Ishikawa (cell line): ENCODE data around the gene TMEM108.

ENCODE experiments used
- CEBPB ChIP-seq: IDR thresholded peaks from 2 replicates; pipeline ENCODE4 v1.6.1; 2012
- CREB1 ChIP-seq: IDR thresholded peaks from 2 replicates; pipeline ENCODE4 v1.6.1; 2012; ENCODE audit warnings: low read depth
- EGR1 ChIP-seq: IDR thresholded peaks from 2 replicates; pipeline ENCODE4 v1.6.1; 2012
- EP300 ChIP-seq: IDR thresholded peaks from 2 replicates; pipeline ENCODE4 v1.6.1; 2012; ENCODE audit warnings: borderline replicate concordance
- FOXM1 ChIP-seq: IDR thresholded peaks from 2 replicates; pipeline ENCODE4 v1.6.1; 2012; ENCODE audit warnings: low read depth, borderline replicate concordance
- MAX ChIP-seq: IDR thresholded peaks from 2 replicates; pipeline ENCODE4 v1.6.1; 2012
- NFIC ChIP-seq: IDR thresholded peaks from 2 replicates; pipeline ENCODE4 v1.6.1; 2012
- RAD21 ChIP-seq: IDR thresholded peaks from 2 replicates; pipeline ENCODE4 v1.6.1; 2012; ENCODE audit warnings: low read depth
- REST ChIP-seq: IDR thresholded peaks from 2 replicates; pipeline ENCODE4 v1.6.1; 2012; ENCODE audit warnings: low read depth, mild to moderate bottlenecking
- TAF1 ChIP-seq: IDR thresholded peaks from 2 replicates; pipeline ENCODE4 v1.6.1; 2012; ENCODE audit warnings: low read depth, mild to moderate bottlenecking
- TCF12 ChIP-seq: IDR thresholded peaks from 2 replicates; pipeline ENCODE4 v1.6.1; 2012; ENCODE audit warnings: low read depth
- TEAD4 ChIP-seq: IDR thresholded peaks from 2 replicates; pipeline ENCODE4 v1.6.1; 2012
- USF1 ChIP-seq: IDR thresholded peaks from 2 replicates; pipeline ENCODE4 v1.6.1; 2012
- YY1 ChIP-seq: IDR thresholded peaks from 2 replicates; pipeline ENCODE4 v1.6.1; 2012; ENCODE audit warnings: low read depth
- ZBTB7A ChIP-seq: IDR thresholded peaks from 2 replicates; pipeline ENCODE4 v1.6.1; 2012; ENCODE audit warnings: low read depth

The TMEM108 gene

GRCh38 chr3:133330065-133330464 is 291.9 kb downstream of the TMEM108 start:
- TF ChIP-seq FOXM1: no peak
- TF ChIP-seq RAD21: no peak
- no peak for TF ChIP-seq TAF1
- TF ChIP-seq ZBTB7A: no peak
- no peak for TF ChIP-seq EP300
- no peak for TF ChIP-seq TEAD4
- no peak for TF ChIP-seq TCF12
- no peak for TF ChIP-seq YY1

GRCh38 chr3:133330522-133330921 is 292.3 kb downstream of the TMEM108 start:
- no peak for TF ChIP-seq TCF12
- no peak for TF ChIP-seq REST
- TF ChIP-seq CEBPB: no peak
- TF ChIP-seq YY1: no peak
- TF ChIP-seq TEAD4: no peak
- no peak for TF ChIP-seq USF1
- TF ChIP-seq ZBTB7A: no peak
- TF ChIP-seq FOXM1: no peak
- TF ChIP-seq CREB1: no peak
- TF ChIP-seq MAX: no peak
- TF ChIP-seq EP300: no peak
- no peak for TF ChIP-seq RAD21

GRCh38 chr3:133354721-133355120 is 316.5 kb downstream of the TMEM108 start:
- TF ChIP-seq REST (no peak), YY1 (no peak), MAX (no peak)

- TF ChIP-seq EGR1: no peak
- TF ChIP-seq TEAD4: no peak
- no peak for TF ChIP-seq ZBTB7A
- TF ChIP-seq CEBPB: no peak
- no peak for TF ChIP-seq TAF1
- TF ChIP-seq CREB1: no peak
- TF ChIP-seq EP300: no peak
- TF ChIP-seq REST: no peak
- TF ChIP-seq FOXM1: no peak
Observed at GRCh38 chr3:133360476-133360875, 322.3 kb downstream of the TMEM108 start.

GRCh38 chr3:133361011-133361410 is 322.8 kb downstream of the TMEM108 start:
- TF ChIP-seq EP300 (no peak), CEBPB (no peak), CREB1 (no peak), USF1 (no peak), NFIC (no peak), REST (no peak), MAX (no peak), EGR1 (no peak), TAF1 (no peak), YY1 (no peak), ZBTB7A (no peak), RAD21 (no peak), TEAD4 (no peak)
